Measurements from ENCODE around the gene MARVELD1. TPM values are rescaled to one million over a fixed set of nuclear protein-coding genes. Genes with fewer than 3 reads are reported as not detected.

Gene MARVELD1
- total and polyA plus RNA-seq, 2 of the 13 experiments (the other 11 are each of a cell fraction or from before 2014, with no cell fraction given), result not detected

DNA sequence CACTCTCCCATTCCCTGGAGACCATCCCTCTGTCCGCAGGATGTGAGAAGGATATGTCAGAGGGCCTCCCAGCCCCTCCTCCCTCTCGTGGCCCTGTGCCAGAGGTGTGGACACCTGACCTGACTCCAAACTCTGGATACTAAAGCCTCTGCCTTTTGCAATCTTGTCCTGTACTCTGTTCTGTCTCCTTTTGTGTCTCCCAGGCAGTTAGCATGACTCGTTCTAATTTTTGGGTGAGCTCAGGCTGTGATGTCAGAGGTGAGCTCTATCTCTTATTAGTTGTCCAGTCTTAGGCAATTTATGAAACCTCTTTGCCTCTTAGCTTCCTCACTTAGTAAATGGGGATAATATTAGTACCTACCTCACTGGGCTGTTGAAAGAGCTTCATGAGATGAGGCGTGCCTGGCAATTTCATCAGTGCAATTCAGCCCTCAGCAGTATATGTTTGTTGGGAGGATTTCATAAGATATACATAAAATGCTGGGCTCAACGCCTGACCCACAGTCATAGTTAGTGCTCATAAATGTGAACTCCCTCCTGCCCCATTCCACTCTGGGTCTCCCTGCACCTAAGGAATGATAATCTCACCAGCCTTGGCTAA lies 10.9 kb downstream of the MARVELD1 start:
- FAIRE-seq (no peak), DNase-seq (ENCODE audit: low spot score) (peak; percentile 16), ATAC-seq (peak; percentile 68)
- in situ Hi-C loops (cut with HindIII; ENCODE audit: extremely low pct_ligation_motif_present, low pct_unique_long_range_greater_than_20kb), result no loop called here
- Histone ChIP-seq H3K4me1 (ENCODE audit: insufficient read depth, low read length) (peaks cover 24% of the 10 kb centered on the region), H4K20me1 (ENCODE audit: insufficient read depth, low read length) (no peaks in the 10 kb centered on the region), H3K27me3 (ENCODE audit: control insufficient read depth in 1 of 2, insufficient read depth in 2 of 2, low read length in 2 of 2) (no peaks in the 10 kb centered on the region), H3K9me3 (ENCODE audit: low read length) (no peaks in the 10 kb centered on the region), H3K9ac (ENCODE audit: insufficient read depth, low read depth, low read length) (no peak overlapping the region), H3K79me2 (ENCODE audit: insufficient read depth, low read length) (no peaks in the 10 kb centered on the region), H3K4me3 (replicated peaks in 1 of 3; ENCODE audit: insufficient read depth in 1 of 3, low read depth in 2 of 3, low read length in 3 of 3) (no peak overlapping the region), H2AFZ (ENCODE audit: low read length) (no peak overlapping the region), H3K4me2 (ENCODE audit: low read depth, low read length) (no peak overlapping the region), H3K27ac (ENCODE audit: extremely low read length, insufficient read depth, low read length) (no peak overlapping the region), H3K36me3 (replicated peaks in 1 of 2; ENCODE audit: control insufficient read depth in 1 of 2, insufficient read depth in 2 of 2, low read length in 2 of 2) (no peaks in the 10 kb centered on the region)
- no TSS peak for BruUV-seq (replicated peaks)
- WGBS (ENCODE audit: low lambda C conversion rate), result 2% methylated on average over 5 of the region's 5 CpGs
- POLR2A ChIA-PET, result interaction anchor here (1.5 kb wide), 1 partner anchor 12 kb away, joined by 4 read pairs; the partner anchor contains the start of gene ZFYVE27
- CTCF ChIA-PET (ENCODE audit: low intra/inter-chr PET ratio, low total read pairs), result no interaction called here
- intact Hi-C loops (cut with micrococcal nuclease; ENCODE audit: unreplicated experiment), result no loop called here
- TF ChIP-seq, protein P1, sequence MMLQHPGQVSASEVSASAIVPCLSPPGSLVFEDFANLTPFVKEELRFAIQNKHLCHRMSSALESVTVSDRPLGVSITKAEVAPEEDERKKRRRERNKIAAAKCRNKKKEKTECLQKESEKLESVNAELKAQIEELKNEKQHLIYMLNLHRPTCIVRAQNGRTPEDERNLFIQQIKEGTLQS (CRISPR knock-in tag; IDR thresholded peaks at IDR 0.05), result no peak
- no peak for TF ChIP-seq ZNF709 (CRISPR knock-in tag; IDR thresholded peaks at IDR 0.05)

DNA sequence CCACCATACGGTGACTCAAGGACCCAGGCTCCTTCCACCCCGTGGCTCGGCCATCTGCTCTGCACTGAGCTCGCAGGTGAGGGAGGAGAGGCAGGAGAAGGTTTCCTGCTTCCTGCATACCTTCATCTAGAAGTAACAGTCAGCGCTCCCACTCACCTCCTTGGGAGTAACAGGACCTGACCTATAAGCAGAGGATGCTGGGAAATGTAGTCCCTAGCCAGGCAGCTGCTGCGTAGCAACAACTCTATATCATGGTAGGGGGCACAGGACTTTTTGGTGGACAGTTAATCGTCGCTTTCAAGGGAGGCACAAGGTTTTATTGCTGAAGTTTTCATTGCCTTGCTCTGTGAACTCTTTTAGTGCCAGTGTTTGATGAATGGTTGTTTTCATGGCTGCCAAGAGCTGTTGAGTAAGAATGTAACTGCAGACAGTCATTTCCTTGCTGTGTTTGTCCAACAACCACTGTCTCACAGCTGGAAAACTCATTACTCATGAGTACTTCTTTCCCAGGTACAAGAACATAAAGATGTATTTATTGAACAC lies 13.2 kb downstream of the MARVELD1 start:
- in situ Hi-C loops (cut with HindIII; ENCODE audit: extremely low pct_ligation_motif_present, low pct_unique_long_range_greater_than_20kb), result no loop called here
- Histone ChIP-seq H3K4me2 (ENCODE audit: low read depth, low read length) (peak overlapping the region; percentile 99), H3K36me3 (replicated peaks in 1 of 2; ENCODE audit: control insufficient read depth in 1 of 2, insufficient read depth in 2 of 2, low read length in 2 of 2) (no peaks in the 10 kb centered on the region), H3K79me2 (ENCODE audit: insufficient read depth, low read length) (no peaks in the 10 kb centered on the region), H3K4me3 (replicated peaks in 1 of 3; ENCODE audit: insufficient read depth in 1 of 3, low read depth in 2 of 3, low read length in 3 of 3) (peak overlapping the region; percentile 46 to 63 (median 50); a peak in 5 of 6 replicates), H2AFZ (ENCODE audit: low read length) (peak overlapping the region; percentile 100), H3K27ac (ENCODE audit: extremely low read length, insufficient read depth, low read length) (no peak overlapping the region), H3K27me3 (ENCODE audit: control insufficient read depth in 1 of 2, insufficient read depth in 2 of 2, low read length in 2 of 2) (no peaks in the 10 kb centered on the region), H3K4me1 (ENCODE audit: insufficient read depth, low read length) (peaks cover 20% of the 10 kb centered on the region), H3K9ac (ENCODE audit: insufficient read depth, low read depth, low read length) (peak overlapping the region; percentile 40; the same call in 1 of the 2 replicates), H4K20me1 (ENCODE audit: insufficient read depth, low read length) (no peaks in the 10 kb centered on the region), H3K9me3 (ENCODE audit: low read length) (no peaks in the 10 kb centered on the region)
- ATAC-seq (peak; percentile 69), DNase-seq (ENCODE audit: low spot score) (peak; percentile 59), FAIRE-seq (peak; percentile 67)
- BruUV-seq (replicated peaks), result no TSS peak
- 30% methylated on average over 8 of the region's 8 CpGs for WGBS (ENCODE audit: low lambda C conversion rate)
- ChIA-PET CTCF (ENCODE audit: low intra/inter-chr PET ratio, low total read pairs) (no interaction called here), POLR2A (interaction anchor here (0.7 to 1.4 kb wide), 3 partner anchors 8 to 19 kb away, joined by 3 to 12 read pairs (median 3); partner anchors contain the start of gene ZFYVE27)
- intact Hi-C loops (cut with micrococcal nuclease; ENCODE audit: unreplicated experiment), result no loop called here
- TF ChIP-seq CEBPB (IDR thresholded peaks at IDR 0.05; ENCODE audit: borderline replicate concordance, low read depth, low read length) (peak; percentile 61; the same call in 1 of the 2 replicates), MIXL1 (CRISPR knock-in tag; IDR thresholded peaks at IDR 0.05) (0 out of 2 replicates have a peak, but pooled peaks have one; percentile 12), CREM (IDR thresholded peaks at IDR 0.05) (0 out of 2 replicates have a peak, but pooled peaks have one; percentile 18), CREM (CRISPR knock-in tag; IDR thresholded peaks at IDR 0.05) (no peak), IRF2 (CRISPR knock-in tag; IDR thresholded peaks at IDR 0.05) (peak; percentile 48; the same call in 1 of the 2 replicates), HNRNPLL (IDR thresholded peaks at IDR 0.05; ENCODE audit: low read depth, low read length, poor library complexity, severe bottlenecking) (no peak), THAP11 (CRISPR knock-in tag; IDR thresholded peaks at IDR 0.05) (peak; percentile 98), HCFC1 (IDR thresholded peaks at IDR 0.05; ENCODE audit: low read depth, low read length) (peak; percentile 66; the same call in 1 of the 2 replicates), SMAD3 (CRISPR knock-in tag; IDR thresholded peaks at IDR 0.05) (0 out of 2 replicates have a peak, but pooled peaks have one; percentile 39)
- TF ChIP-seq, protein P2, sequence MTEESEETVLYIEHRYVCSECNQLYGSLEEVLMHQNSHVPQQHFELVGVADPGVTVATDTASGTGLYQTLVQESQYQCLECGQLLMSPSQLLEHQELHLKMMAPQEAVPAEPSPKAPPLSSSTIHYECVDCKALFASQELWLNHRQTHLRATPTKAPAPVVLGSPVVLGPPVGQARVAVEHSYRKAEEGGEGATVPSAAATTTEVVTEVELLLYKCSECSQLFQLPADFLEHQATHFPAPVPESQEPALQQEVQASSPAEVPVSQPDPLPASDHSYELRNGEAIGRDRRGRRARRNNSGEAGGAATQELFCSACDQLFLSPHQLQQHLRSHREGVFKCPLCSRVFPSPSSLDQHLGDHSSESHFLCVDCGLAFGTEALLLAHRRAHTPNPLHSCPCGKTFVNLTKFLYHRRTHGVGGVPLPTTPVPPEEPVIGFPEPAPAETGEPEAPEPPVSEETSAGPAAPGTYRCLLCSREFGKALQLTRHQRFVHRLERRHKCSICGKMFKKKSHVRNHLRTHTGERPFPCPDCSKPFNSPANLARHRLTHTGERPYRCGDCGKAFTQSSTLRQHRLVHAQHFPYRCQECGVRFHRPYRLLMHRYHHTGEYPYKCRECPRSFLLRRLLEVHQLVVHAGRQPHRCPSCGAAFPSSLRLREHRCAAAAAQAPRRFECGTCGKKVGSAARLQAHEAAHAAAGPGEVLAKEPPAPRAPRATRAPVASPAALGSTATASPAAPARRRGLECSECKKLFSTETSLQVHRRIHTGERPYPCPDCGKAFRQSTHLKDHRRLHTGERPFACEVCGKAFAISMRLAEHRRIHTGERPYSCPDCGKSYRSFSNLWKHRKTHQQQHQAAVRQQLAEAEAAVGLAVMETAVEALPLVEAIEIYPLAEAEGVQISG (CRISPR knock-in tag; IDR thresholded peaks at IDR 0.05), result peak; percentile 41; the same call in 1 of the 2 replicates
- TF ChIP-seq, protein P3, sequence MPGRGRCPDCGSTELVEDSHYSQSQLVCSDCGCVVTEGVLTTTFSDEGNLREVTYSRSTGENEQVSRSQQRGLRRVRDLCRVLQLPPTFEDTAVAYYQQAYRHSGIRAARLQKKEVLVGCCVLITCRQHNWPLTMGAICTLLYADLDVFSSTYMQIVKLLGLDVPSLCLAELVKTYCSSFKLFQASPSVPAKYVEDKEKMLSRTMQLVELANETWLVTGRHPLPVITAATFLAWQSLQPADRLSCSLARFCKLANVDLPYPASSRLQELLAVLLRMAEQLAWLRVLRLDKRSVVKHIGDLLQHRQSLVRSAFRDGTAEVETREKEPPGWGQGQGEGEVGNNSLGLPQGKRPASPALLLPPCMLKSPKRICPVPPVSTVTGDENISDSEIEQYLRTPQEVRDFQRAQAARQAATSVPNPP (CRISPR knock-in tag; IDR thresholded peaks at IDR 0.05), result no peak

Measured in HepG2 (cell line).